Ovary (tissue), 3 donors: ENCODE results near the gene NUCB1.

Experiments used
- POLR2A ChIP-seq: fragments of 450-650 bp; IDR thresholded peaks from one replicate; pipeline ENCODE4 v1.6.1; 2017; ENCODE audit warnings: antibody characterized with exemption, mild to moderate bottlenecking, moderate library complexity
- TF ChIP-seq, protein P1 (sequence below), 3 donors: fragments of 450-650 bp in 2 of 3; fragments of 200-600 bp in 1 of 3; IDR thresholded peaks; one replicate each; pipeline versions ENCODE4 v1.5.1 to v1.8.0; 2016 to 2022; ENCODE audit warnings: antibody characterized with exemption in 3 of 3, mild to moderate bottlenecking in 1 of 3
- donor health status: DM: no; HTN: no; CAD: no.

DNA sequence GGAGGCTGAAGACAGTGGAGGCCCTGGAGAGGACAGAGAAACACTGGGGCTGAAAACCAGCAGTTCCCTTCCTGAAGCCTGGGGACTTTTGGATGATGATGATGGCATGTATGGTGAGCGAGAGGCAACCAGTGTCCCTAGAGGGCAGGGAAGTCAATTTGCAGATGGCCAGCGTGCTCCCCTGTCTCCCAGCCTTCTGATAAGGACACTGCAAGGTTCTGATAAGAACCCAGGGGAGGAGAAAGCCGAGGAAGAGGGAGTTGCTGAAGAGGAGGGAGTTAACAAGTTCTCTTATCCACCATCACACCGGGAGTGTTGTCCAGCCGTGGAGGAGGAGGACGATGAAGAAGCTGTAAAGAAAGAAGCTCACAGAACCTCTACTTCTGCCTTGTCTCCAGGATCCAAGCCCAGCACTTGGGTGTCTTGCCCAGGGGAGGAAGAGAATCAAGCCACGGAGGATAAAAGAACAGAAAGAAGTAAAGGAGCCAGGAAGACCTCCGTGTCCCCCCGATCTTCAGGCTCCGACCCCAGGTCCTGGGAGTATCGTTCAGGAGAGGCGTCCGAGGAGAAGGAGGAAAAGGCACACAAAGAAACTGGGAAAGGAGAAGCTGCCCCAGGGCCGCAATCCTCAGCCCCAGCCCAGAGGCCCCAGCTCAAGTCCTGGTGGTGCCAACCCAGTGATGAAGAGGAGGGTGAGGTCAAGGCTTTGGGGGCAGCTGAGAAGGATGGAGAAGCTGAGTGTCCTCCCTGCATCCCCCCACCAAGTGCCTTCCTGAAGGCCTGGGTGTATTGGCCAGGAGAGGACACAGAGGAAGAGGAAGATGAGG is 26.4 kb upstream of the NUCB1 start:
- no peak for TF ChIP-seq POLR2A
- TF ChIP-seq, protein P1, sequence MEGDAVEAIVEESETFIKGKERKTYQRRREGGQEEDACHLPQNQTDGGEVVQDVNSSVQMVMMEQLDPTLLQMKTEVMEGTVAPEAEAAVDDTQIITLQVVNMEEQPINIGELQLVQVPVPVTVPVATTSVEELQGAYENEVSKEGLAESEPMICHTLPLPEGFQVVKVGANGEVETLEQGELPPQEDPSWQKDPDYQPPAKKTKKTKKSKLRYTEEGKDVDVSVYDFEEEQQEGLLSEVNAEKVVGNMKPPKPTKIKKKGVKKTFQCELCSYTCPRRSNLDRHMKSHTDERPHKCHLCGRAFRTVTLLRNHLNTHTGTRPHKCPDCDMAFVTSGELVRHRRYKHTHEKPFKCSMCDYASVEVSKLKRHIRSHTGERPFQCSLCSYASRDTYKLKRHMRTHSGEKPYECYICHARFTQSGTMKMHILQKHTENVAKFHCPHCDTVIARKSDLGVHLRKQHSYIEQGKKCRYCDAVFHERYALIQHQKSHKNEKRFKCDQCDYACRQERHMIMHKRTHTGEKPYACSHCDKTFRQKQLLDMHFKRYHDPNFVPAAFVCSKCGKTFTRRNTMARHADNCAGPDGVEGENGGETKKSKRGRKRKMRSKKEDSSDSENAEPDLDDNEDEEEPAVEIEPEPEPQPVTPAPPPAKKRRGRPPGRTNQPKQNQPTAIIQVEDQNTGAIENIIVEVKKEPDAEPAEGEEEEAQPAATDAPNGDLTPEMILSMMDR (IDR thresholded peaks at IDR 0.05): no peak
